Esophagus squamous epithelium (tissue), 5 donors: ENCODE results near the gene LARP4B. TPM values are rescaled to one million over a fixed set of nuclear protein-coding genes. Genes with fewer than 3 reads are reported as not detected.

ENCODE experiments used
- DNase-seq: peaks from one replicate; lab custom pipeline; 2025; lab: John Stamatoyannopoulos, UW
- H3K27ac ChIP-seq, 4 donors: fragments of 200-600 bp; sonication (generic); one replicate each; pipeline ENCODE4 v1.5.1; 2016 to 2019; ENCODE audit warnings: mild to moderate bottlenecking in 1 of 4
- H3K27me3 ChIP-seq, 4 donors: fragments of 200-600 bp; sonication (generic); 1 replicate in 3 of 4; 2 replicates in 1 of 4; pipeline versions ENCODE4 v1.5.1 to v1.6.0; 2017 to 2021; ENCODE audit warnings: antibody characterized with exemption in 1 of 4
- H3K36me3 ChIP-seq, 3 donors: fragments of 200-600 bp; sonication (generic); one replicate each; pipeline ENCODE4 v1.5.1; 2016 to 2019
- H3K4me1 ChIP-seq, 3 donors: fragments of 200-600 bp; sonication (generic); one replicate each; pipeline ENCODE4 v1.5.1; 2017 to 2019
- H3K4me3 ChIP-seq, 4 donors: fragments of 200-600 bp; sonication (generic); 1 replicate in 3 of 4; 2 replicates in 1 of 4; pipeline ENCODE4 v1.5.1; 2016 to 2019; ENCODE audit warnings: mild to moderate bottlenecking in 2 of 4, moderate library complexity in 1 of 4
- H3K9me3 ChIP-seq, 3 donors: fragments of 200-600 bp; sonication (generic); one replicate each; pipeline ENCODE4 v1.5.1; 2016 to 2019
- CTCF ChIP-seq, 6 experiments: fragments of 450-650 bp in 4 of 6; fragments of 200-600 bp in 2 of 6; sonication (generic) in 2 of 6; IDR thresholded peaks; one replicate each; pipeline ENCODE4 v1.5.1; 2016 to 2019; ENCODE audit warnings: antibody characterized with exemption in 6 of 6, mild to moderate bottlenecking in 4 of 6, moderate library complexity in 4 of 6
- POLR2A ChIP-seq, 4 donors: fragments of 450-650 bp; IDR thresholded peaks; one replicate each; pipeline ENCODE4 v1.6.1; 2017; ENCODE audit warnings: antibody characterized with exemption in 4 of 4, mild to moderate bottlenecking in 4 of 4, moderate library complexity in 3 of 4
- WGBS, 2 donors: methylation state at CpG; one replicate each; pipeline ENCODE4 v1.1.5; 2018; 5-methylcytosine and 5-hydroxymethylcytosine counted together
- intact Hi-C: fragments of 100-400 bp; cut with DNase I; formaldehyde crosslinking; loops from one replicate; pipeline ENCODE4 v1.15.0; 2022
- total RNA-seq, 4 donors: library from RNA; depleted of rRNA; stranded (reverse); fragments of >200 nt; gene quantifications; one replicate each; pipeline ENCODE4 v1.1.0, GENCODE V29; 2016
- donor health status: DM: yes; HTN: yes; CAD: no.

Gene LARP4B
- total RNA-seq, 4 donors from 2014 or later, result 32.7 to 75.5 (median 63.4) TPM

- Histone ChIP-seq H3K27me3 (no peaks in the 10 kb centered on the region), H3K9me3 (no peaks in the 10 kb centered on the region), H3K4me1 (peaks cover 0 to 12% (median 0%) of the 10 kb centered on the region in 3 donors), H3K4me3 (no peak overlapping the region), H3K36me3 (peaks cover 2 to 42% (median 9%) of the 10 kb centered on the region in 3 donors), H3K27ac (no peak overlapping the region)
- TF ChIP-seq CTCF (IDR thresholded peaks at IDR 0.05) (no peak), POLR2A (IDR thresholded peaks at IDR 0.05) (no peak)
- WGBS, 2 donors, result 39 to 64% methylated on average over 6 to 7 of the region's 20 CpGs
- no peak for DNase-seq
- intact Hi-C loops, result no loop called here
Measured at GRCh38 chr10:804191-804781, 127.2 kb downstream of the LARP4B start.

DNA sequence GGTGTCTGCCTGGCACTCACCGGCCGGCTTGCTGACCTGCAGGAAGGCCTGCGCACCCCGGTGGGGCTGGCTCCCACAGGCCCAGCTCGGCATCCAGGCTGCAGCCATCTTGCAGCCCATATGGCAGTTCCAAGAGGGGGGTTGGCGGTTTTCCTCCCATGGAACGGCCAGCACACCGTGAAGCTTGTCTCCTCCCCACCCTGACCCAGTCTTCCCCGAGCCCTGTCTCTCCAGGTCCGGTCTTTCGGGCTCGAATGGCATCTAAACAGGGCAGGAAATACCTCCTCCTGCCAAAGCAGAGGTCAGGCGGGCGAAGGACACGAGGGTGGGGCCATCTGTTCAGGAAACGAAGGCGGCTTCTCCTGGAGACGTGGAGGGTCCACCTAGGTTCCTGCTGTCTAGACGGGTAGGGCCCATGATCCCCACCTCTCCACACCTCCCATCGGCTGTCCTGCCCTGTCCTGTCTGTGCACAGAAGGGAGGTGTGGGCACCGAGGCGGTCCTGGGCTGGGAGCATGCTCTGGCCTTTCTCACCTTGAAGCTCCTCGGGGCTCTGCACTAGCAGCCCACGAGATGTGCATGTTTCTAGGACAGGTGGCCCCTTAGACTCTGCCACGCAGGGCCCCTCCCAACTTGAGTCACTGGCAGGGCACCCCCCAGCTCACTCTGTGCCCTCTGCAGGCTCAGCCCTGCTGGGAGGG, 128.3 kb downstream of the LARP4B start:
- no peak for DNase-seq

GRCh38 chr10:802506-802905, 129.0 kb downstream of the LARP4B start:
- 75 to 82% methylated on average over 6 to 8 of the region's 9 CpGs for WGBS, 2 donors
- Histone ChIP-seq H3K4me3 (no peak overlapping the region), H3K9me3 (peaks cover 0 to 6% (median 0%) of the 10 kb centered on the region in 3 donors), H3K27me3 (no peaks in the 10 kb centered on the region), H3K36me3 (peaks cover 2 to 29% (median 4%) of the 10 kb centered on the region in 3 donors), H3K4me1 (peaks cover 0 to 12% (median 0%) of the 10 kb centered on the region in 3 donors), H3K27ac (no peak overlapping the region)
- intact Hi-C loops, result no loop called here
- DNase-seq, result no peak
- no peak for TF ChIP-seq POLR2A (IDR thresholded peaks at IDR 0.05)
- no peak for TF ChIP-seq CTCF (IDR thresholded peaks at IDR 0.05)

More for the DNA sequence above, 128.3 kb downstream of the LARP4B start:
- Histone ChIP-seq H3K27ac (no peak overlapping the region), H3K36me3 (peaks cover 2 to 31% (median 9%) of the 10 kb centered on the region in 3 donors), H3K9me3 (no peaks in the 10 kb centered on the region), H3K4me3 (no peak overlapping the region), H3K4me1 (peaks cover 0 to 12% (median 0%) of the 10 kb centered on the region in 3 donors), H3K27me3 (no peaks in the 10 kb centered on the region)
- TF ChIP-seq POLR2A (IDR thresholded peaks at IDR 0.05), result no peak
- no peak for TF ChIP-seq CTCF (IDR thresholded peaks at IDR 0.05)
- 92 to 100% methylated on average over 1 to 14 of the region's 25 CpGs for WGBS, 2 donors
- intact Hi-C loops, result no loop called here

DNA sequence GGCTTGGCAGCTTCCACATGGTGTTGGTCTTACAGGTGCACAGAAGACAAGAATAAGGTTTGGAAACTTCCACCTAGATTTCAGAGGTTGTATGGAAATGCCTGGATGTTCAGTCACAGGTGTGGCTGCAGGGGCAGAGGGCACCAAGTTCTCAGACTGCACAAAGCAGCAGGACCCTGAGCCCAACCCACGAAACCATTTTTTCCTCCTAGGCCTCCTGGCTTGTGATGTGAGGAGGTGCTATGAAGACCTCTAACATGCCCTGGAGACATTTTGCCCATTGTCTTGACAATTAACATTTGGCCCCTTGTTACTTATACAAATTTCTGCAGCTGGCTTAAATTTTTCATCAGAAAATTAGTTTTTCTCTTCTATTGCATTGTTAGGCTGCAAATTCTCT, 134.3 kb downstream of the LARP4B start:
- Histone ChIP-seq H3K4me3 (no peak overlapping the region), H3K9me3 (peaks cover 0 to 16% (median 6%) of the 10 kb centered on the region in 3 donors), H3K4me1 (no peaks in the 10 kb centered on the region), H3K27me3 (no peaks in the 10 kb centered on the region), H3K27ac (no peak overlapping the region), H3K36me3 (peaks cover 0 to 4% (median 0%) of the 10 kb centered on the region in 3 donors)
- DNase-seq, result no peak
- TF ChIP-seq POLR2A (IDR thresholded peaks at IDR 0.05), result no peak
- no peak for TF ChIP-seq CTCF (IDR thresholded peaks at IDR 0.05)
- WGBS, 2 donors, result 85 to 100% methylated on average over 1 of the region's 1 CpG
- intact Hi-C loops, result no loop called here

DNA sequence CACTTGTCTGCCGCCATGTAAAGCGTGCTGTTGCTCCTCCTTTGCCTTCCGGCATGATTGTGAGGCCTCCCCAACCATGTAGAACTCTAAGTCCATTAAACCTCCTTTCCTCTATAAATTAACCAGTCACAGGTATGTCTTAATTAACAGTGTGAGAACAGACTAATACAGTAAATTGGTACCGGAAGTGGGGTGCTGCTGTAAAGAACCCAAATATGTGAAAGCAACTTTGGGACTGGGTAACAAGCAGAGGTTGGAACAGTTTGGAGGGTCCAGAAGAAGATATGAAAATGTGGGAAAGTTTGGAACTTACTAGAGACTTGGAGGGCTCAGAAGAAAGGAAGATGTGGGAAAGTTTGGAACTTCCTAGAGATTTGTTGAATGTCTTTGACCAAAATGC, 135.3 kb downstream of the LARP4B start:
- H3K36me3 ChIP-seq, result peaks cover 0 to 4% (median 0%) of the 10 kb centered on the region in 3 donors
- H3K4me3 ChIP-seq, result no peak overlapping the region
- no peak overlapping the region for H3K27ac ChIP-seq
- peaks cover 0 to 16% (median 6%) of the 10 kb centered on the region in 3 donors for H3K9me3 ChIP-seq
- no peaks in the 10 kb centered on the region for H3K27me3 ChIP-seq
- 75% methylated on average over 4 of the region's 4 CpGs for WGBS, 2 donors
- intact Hi-C loops, result no loop called here
- TF ChIP-seq CTCF (IDR thresholded peaks at IDR 0.05), result no peak
- TF ChIP-seq POLR2A (IDR thresholded peaks at IDR 0.05), result no peak
- H3K4me1 ChIP-seq, result no peaks in the 10 kb centered on the region
- DNase-seq, result no peak
